ENCODE measurements around the gene TSPAN7. TPM values are rescaled to one million over a fixed set of nuclear protein-coding genes. Genes with fewer than 3 reads are reported as not detected.

The TSPAN7 gene
- total RNA-seq, 3 donors from 2014 or later (not counting 1 experiment from before 2014, with no cell fraction given), result not detected

GRCh38 chrX:38612281-38612680 is 50.9 kb downstream of the TSPAN7 start:
- no peak for DNase-seq
- Histone ChIP-seq H3K27me3 (ENCODE audit: control insufficient read depth, insufficient read depth, low read length) (no peaks in the 10 kb centered on the region), H3K4me3 (ENCODE audit: low read length) (no peak overlapping the region), H3K4me1 (ENCODE audit: control insufficient read depth, insufficient read depth, low read length) (no peaks in the 10 kb centered on the region), H3K36me3 (ENCODE audit: control insufficient read depth, insufficient read depth, low read length) (no peaks in the 10 kb centered on the region), H3K27ac (ENCODE audit: low read length) (no peak overlapping the region), H3K9me3 (ENCODE audit: control insufficient read depth, insufficient read depth, low read length) (no peaks in the 10 kb centered on the region)
- peaks cover 0 to 41% of the 10 kb centered on the region in 2 donors for H3K27me3 Mint-ChIP-seq (ENCODE audit: low read depth in 2 of 2)
- no peaks in the 10 kb centered on the region for H3K4me1 Mint-ChIP-seq
- no peak overlapping the region for H3K4me3 Mint-ChIP-seq
- H3K9me3 Mint-ChIP-seq, result no peaks in the 10 kb centered on the region
- TF ChIP-seq, protein P1, sequence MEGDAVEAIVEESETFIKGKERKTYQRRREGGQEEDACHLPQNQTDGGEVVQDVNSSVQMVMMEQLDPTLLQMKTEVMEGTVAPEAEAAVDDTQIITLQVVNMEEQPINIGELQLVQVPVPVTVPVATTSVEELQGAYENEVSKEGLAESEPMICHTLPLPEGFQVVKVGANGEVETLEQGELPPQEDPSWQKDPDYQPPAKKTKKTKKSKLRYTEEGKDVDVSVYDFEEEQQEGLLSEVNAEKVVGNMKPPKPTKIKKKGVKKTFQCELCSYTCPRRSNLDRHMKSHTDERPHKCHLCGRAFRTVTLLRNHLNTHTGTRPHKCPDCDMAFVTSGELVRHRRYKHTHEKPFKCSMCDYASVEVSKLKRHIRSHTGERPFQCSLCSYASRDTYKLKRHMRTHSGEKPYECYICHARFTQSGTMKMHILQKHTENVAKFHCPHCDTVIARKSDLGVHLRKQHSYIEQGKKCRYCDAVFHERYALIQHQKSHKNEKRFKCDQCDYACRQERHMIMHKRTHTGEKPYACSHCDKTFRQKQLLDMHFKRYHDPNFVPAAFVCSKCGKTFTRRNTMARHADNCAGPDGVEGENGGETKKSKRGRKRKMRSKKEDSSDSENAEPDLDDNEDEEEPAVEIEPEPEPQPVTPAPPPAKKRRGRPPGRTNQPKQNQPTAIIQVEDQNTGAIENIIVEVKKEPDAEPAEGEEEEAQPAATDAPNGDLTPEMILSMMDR (IDR thresholded peaks at IDR 0.05), result no peak
- WGBS (ENCODE audit: insufficient coverage), result 50% methylated on average over 2 of the region's 4 CpGs
- ATAC-seq, result no peak
- intact Hi-C loops (cut with micrococcal nuclease), result no loop called here
- H3K27ac Mint-ChIP-seq, result no peak overlapping the region
- H3K36me3 Mint-ChIP-seq, result no peaks in the 10 kb centered on the region

DNA sequence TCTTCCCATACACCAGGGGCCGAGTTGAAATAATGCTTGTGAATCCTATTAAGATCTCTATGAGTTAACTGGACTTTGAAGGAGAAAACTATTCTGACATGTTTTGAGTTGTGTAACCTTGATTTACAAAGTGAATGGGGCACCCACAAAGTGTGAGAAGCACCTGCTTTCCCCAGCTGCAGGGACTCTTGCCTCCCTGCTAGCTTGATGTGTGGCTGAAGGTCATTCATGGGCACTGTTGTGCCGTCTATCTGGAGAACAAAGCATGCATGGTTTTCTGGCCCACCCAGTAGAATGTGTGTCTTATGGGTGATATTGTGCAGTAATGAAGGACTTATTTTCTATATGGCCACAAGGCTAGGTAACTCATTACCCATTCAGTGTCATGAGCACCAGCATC is 53.1 kb downstream of the TSPAN7 start:
- H3K9me3 ChIP-seq (ENCODE audit: control insufficient read depth, insufficient read depth, low read length), result no peaks in the 10 kb centered on the region
- DNase-seq (no peak), ATAC-seq (no peak)
- H3K9me3 Mint-ChIP-seq, result no peaks in the 10 kb centered on the region
- no peak overlapping the region for H3K4me3 Mint-ChIP-seq
- no peak overlapping the region for H3K27ac Mint-ChIP-seq
- H3K4me1 ChIP-seq (ENCODE audit: control insufficient read depth, insufficient read depth, low read length), result no peaks in the 10 kb centered on the region
- H3K36me3 Mint-ChIP-seq, result no peaks in the 10 kb centered on the region
- H3K4me1 Mint-ChIP-seq, result no peaks in the 10 kb centered on the region
- WGBS (ENCODE audit: insufficient coverage), result 90% methylated on average over 1 of the region's 2 CpGs
- H3K36me3 ChIP-seq (ENCODE audit: control insufficient read depth, insufficient read depth, low read length), result no peaks in the 10 kb centered on the region
- H3K27me3 ChIP-seq (ENCODE audit: control insufficient read depth, insufficient read depth, low read length), result no peaks in the 10 kb centered on the region
- no peak overlapping the region for H3K4me3 ChIP-seq (ENCODE audit: low read length)
- no peak overlapping the region for H3K27ac ChIP-seq (ENCODE audit: low read length)
- intact Hi-C loops (cut with micrococcal nuclease), result no loop called here
- H3K27me3 Mint-ChIP-seq (ENCODE audit: low read depth in 2 of 2), result peaks cover 0 to 41% of the 10 kb centered on the region in 2 donors
- TF ChIP-seq, protein P1 (IDR thresholded peaks at IDR 0.05), result no peak

DNA sequence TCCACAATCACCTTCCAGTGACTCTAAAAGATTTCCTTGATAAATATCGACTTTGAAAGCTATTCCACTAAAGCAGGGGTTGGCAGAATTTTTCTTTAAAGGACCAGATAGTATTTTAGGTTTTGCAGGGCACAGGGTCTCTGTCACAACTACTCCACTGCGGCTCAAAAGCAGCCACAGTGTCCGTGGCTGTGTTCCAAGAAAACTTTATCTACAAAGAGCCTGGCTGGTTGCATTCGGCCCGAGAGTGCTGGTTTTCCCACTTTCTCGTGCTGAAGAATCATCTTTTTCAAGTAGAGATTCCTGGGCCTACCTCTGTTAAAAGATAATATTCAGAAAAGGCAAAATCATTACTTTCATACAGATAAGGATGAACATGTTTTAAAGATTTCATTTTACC is 55.6 kb downstream of the TSPAN7 start:
- DNase-seq (no peak), ATAC-seq (no peak)
- Histone ChIP-seq H3K27me3 (ENCODE audit: control insufficient read depth, insufficient read depth, low read length) (no peaks in the 10 kb centered on the region), H3K4me3 (ENCODE audit: low read length) (no peak overlapping the region), H3K4me1 (ENCODE audit: control insufficient read depth, insufficient read depth, low read length) (no peaks in the 10 kb centered on the region), H3K27ac (ENCODE audit: low read length) (no peak overlapping the region), H3K9me3 (ENCODE audit: control insufficient read depth, insufficient read depth, low read length) (no peaks in the 10 kb centered on the region), H3K36me3 (ENCODE audit: control insufficient read depth, insufficient read depth, low read length) (no peaks in the 10 kb centered on the region)
- intact Hi-C loops (cut with micrococcal nuclease), result no loop called here
- Mint-ChIP-seq H3K27me3 (ENCODE audit: low read depth in 2 of 2) (peaks cover 0 to 47% of the 10 kb centered on the region in 2 donors), H3K27ac (no peak overlapping the region), H3K4me1 (no peaks in the 10 kb centered on the region), H3K9me3 (no peaks in the 10 kb centered on the region), H3K4me3 (no peak overlapping the region), H3K36me3 (no peaks in the 10 kb centered on the region)
- 48% methylated on average over 5 of the region's 6 CpGs for WGBS (ENCODE audit: insufficient coverage)
- TF ChIP-seq, protein P1 (IDR thresholded peaks at IDR 0.05), result no peak

DNA sequence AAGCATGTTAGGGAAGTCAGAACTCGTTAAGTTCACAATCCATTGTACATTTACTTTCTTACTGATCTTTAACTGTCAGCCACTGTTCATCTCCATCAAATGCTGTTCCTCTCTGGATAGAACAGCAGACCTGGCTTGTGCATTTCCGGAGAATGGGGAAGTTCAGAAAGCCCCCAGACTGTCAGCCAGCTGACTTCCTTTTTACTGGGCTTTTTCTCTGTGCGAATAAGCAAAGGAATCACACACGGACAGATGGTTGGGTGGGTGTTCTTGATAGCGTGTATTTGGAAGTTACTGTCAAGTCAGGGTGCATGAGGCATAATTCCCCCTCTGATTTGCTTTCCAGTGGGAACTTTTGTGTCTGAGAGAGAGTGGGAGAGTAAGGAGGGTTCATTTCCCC is 56.8 kb downstream of the TSPAN7 start:
- Histone ChIP-seq H3K27ac (ENCODE audit: low read length) (no peak overlapping the region), H3K4me3 (ENCODE audit: low read length) (no peak overlapping the region), H3K27me3 (ENCODE audit: control insufficient read depth, insufficient read depth, low read length) (no peaks in the 10 kb centered on the region), H3K9me3 (ENCODE audit: control insufficient read depth, insufficient read depth, low read length) (no peaks in the 10 kb centered on the region), H3K36me3 (ENCODE audit: control insufficient read depth, insufficient read depth, low read length) (no peaks in the 10 kb centered on the region), H3K4me1 (ENCODE audit: control insufficient read depth, insufficient read depth, low read length) (no peaks in the 10 kb centered on the region)
- H3K27me3 Mint-ChIP-seq (ENCODE audit: low read depth in 2 of 2), result peaks cover 0 to 45% of the 10 kb centered on the region in 2 donors
- WGBS (ENCODE audit: insufficient coverage), result 15% methylated on average over 3 of the region's 5 CpGs
- no peaks in the 10 kb centered on the region for H3K36me3 Mint-ChIP-seq
- TF ChIP-seq, protein P1 (IDR thresholded peaks at IDR 0.05), result no peak
- ATAC-seq (no peak), DNase-seq (no peak)
- intact Hi-C loops (cut with micrococcal nuclease), result no loop called here
- no peak overlapping the region for H3K4me3 Mint-ChIP-seq
- H3K9me3 Mint-ChIP-seq, result no peaks in the 10 kb centered on the region
- H3K27ac Mint-ChIP-seq, result no peak overlapping the region
- H3K4me1 Mint-ChIP-seq, result no peaks in the 10 kb centered on the region

All from natural killer cell (primary cell).